NCI-H2107 (cell line): ENCODE measurements around the gene R3HCC1L.
"Not testable (repeated sequence)": the region's sequence is repeated elsewhere in the genome, so short reads cannot be mapped to it uniquely, and the experiment has no call there.

Experiments used
- DNase-seq: peaks from one replicate; lab custom pipeline; 2025; lab: John Stamatoyannopoulos, UW

Gene R3HCC1L

DNA sequence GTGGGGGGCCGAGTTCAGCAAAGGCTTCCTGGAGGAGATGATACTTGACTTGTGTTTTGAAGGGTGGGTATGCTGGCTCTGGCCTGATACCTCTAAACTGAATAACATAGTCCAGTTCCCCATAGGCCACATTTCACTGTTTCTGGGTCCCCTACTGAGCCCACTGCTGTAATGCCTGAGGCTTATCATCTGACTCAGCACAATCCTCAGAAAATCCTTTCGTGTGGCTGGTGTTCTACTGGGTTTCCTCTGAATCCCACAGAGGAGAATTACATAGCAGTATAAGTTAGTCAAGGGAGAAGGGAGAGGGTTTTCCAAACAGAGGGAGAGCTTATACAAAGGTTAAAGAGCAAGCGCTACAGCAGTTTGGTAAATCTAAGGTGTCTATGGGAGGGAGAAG is 2.8 kb upstream of the R3HCC1L start:
- DNase-seq, result no peak

DNA sequence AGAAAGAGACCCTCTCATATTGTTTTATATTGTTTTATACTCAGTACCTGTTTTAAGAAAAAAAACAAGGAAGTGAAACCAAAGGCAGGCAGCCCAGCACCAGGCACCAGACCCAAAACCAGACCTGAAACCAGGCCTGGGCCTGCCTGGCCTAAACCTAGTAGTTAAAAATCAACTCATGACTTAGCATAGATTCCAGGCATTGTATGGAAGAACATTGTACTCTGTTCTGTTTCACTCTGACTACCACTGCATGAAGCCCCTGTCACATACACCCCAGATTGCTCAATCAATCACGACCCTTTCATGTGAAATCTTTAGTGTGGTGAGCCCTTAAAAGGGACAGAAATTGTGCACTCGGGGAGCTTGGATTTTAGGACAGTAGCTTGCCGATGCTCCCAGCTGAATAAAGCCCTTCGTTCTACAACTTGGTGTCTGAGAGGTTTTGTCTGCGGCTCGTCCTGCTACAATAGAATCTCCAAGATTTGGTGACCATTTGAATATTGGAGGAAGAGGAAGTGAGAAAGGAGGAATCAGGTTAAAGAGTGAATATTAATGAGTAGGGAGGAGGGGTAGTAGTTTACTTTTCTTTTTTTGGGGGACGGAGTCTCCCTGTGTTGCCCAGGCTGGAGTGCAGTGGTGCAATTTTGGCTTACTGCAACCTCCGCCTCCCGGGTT is 1.2 kb upstream of the R3HCC1L start:
- DNase-seq, result not testable (repeated sequence)

DNA sequence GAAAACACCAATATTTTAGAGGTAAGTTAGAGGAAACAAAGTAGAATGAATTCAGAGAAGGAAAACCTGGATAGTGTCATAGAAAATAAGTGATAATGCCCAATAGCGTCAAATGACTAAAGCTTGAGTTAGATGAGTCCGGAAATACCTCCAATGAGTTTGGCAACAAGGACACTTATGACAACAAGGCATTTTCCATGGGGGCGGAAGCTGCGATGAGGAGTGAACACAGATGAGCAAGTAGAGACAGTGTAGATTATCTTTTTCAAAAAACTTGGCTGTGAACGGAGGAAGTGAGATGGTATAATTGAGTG is 383 bp upstream of the R3HCC1L start:
- no peak for DNase-seq

DNA sequence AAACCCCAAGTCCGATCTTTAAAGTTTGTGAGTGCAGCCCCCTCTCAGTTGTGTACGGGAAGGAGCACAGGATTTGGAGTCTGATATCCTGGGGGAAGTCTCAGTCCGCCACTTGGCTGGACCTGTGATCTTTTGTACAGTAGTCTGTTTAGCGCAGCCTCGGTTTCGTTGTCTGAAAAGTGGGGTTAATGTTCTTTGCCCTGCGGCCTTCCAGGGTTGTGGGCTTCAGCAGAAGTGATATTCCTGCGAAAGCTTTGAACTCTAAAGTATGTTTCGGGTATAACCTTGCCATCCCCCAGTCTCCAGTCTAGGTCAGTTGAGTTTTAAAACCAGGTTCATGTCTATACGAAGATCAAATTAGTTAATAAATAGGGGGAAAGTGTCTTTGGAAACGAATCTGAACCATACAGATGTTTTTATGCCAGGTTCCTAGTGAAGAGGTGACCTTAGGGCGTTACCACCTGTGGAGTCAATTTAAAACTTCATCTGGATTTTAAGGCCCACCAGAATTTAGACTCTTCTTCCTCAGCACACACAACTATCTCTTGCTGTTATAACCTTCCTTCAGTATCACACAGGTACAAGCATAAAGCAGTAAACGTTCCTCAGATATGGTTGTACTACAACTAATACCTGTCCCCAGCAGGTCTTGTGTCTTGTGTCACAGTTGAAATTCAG is 904 bp downstream of the R3HCC1L start:
- DNase-seq, result no peak

- not testable (repeated sequence) for DNase-seq
Measured at GRCh38 chr10:98136775-98137174, 2.3 kb downstream of the R3HCC1L start.

DNA sequence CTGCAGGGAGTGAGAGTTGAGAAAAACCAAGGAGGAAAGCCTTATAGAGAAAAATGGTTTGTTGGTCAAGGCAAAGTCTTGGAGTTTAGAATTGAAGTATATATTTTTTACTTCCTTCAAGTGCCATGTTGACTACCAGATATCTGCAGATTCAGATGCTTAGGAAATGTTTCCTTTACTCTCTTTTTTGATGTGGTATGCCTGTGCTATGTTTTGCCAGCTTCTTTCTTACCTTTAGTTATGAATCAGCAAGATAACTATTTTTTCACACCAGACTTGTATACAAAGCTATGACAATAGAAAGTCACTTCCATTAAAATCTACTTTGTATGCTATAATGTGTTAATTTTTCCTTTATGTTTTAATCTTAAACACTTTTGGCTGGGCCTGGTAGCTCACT is 3.6 kb downstream of the R3HCC1L start:
- no peak for DNase-seq

- no peak for DNase-seq
Measured at GRCh38 chr10:98139431-98139830, 5.0 kb downstream of the R3HCC1L start.

DNA sequence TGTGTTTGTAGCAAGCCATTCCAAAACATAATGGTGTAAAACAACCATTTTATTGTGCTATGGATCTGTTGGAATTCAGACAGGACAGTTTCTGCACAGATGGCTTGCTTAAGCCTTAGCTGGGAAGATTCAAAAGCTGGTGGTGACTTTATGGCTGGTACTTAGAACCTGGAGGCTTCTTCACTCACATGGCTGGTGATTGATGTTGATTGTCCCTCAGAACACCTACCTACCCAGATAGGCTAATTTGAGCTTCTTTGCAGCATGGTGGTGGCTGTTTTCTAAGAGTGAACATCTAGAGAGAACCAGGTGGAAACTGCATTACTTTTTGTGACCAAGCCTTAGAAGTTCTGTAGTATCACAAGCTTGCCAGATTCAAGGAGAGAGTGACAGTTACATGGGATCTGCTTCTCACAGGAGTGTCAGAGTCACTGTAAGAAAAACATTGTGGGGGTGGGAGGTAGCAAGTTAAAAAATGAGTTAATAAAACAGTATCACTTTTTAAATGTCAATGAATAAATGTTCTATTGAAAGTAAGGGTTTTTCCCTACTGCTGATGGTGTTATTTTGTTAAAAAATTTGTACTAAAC is 7.1 kb downstream of the R3HCC1L start:
- DNase-seq, result no peak

DNA sequence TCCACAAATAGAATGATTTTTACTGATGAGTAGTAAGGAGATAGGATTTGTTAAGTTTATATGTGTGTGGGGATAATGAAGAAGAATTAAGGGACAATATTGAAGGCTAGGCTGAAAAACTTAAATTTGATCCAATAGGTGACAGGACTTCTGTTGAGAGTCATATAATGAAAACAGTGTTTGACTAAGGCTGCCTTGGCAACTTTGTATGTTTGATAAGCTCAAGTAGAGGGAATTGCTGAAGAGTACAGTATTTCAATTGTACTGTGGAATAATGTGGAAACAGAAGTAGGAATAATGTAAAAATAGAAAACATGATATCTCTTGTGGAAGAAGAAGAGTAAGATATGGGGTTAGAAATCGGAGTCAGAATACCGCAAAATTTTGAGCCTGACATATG is 10.5 kb downstream of the R3HCC1L start:
- no peak for DNase-seq

GRCh38 chr10:98149858-98150257 is 15.4 kb downstream of the R3HCC1L start:
- DNase-seq, result no peak

DNA sequence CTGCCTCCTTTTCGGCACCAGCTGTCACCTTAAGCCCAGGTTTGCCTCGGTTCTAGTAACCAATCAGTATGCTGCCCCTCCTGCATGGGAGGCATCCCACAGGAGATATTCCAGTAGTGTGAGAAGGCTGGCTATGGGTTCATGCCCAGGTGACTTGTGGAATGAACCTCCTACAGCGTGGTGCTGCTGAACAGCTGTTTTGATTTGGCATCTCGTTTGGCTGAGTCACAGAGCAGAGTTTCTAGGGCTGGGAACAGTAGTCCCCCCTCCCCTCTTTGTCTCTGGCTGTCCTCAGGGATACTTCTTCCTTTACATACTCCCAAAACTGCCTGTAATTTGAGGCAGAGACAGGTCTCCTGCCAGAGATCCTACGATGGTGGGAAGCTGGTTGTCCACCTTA is 16.1 kb downstream of the R3HCC1L start:
- no peak for DNase-seq

DNA sequence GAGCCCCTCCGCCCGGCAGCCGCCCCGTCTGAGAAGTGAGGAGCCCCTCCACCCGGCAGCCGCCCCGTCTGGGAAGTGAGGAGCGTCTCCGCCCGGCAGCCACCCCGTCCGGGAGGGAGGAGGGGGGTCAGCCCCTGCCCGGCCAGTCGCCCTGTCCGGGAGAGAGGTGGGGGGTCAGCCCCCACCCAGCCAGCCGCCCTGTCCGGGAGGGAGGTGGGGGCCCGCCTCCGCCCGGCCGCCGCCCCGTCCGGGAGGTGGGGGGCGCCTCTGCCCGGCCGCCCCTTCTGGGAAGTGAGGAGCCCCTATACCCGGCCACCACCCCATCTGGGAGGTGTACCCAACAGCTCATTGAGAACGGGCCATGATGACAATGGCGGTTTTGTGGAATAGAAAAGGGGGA is 18.3 kb downstream of the R3HCC1L start:
- not testable (repeated sequence) for DNase-seq

GRCh38 chr10:98153213-98153958 is 18.9 kb downstream of the R3HCC1L start:
- DNase-seq, result not testable (repeated sequence)

DNA sequence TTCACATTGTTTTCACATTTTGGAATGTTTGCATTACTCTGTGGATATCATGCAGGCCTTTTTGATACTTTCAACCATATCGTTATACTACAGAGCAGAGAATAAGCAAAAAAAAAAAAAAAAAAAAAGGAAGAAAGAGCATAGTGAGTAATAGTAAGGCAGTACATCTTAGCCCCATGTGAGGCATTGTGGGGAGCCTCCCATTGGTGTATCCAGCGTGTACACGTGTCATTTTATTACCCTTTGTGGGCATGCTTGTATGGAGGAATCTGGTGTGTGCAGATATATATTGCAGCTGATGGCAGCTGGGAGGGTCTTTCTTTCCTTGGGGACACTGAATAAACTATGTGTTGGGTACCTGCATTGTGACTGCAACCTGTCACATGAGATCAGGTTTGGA is 19.6 kb downstream of the R3HCC1L start:
- no peak for DNase-seq

GRCh38 chr10:98158576-98158975 is 24.1 kb downstream of the R3HCC1L start:
- no peak for DNase-seq

- DNase-seq, result no peak
Measured at GRCh38 chr10:98163941-98164340, 29.5 kb downstream of the R3HCC1L start.

- DNase-seq, result no peak
Measured at GRCh38 chr10:98167191-98167590, 32.7 kb downstream of the R3HCC1L start.

DNA sequence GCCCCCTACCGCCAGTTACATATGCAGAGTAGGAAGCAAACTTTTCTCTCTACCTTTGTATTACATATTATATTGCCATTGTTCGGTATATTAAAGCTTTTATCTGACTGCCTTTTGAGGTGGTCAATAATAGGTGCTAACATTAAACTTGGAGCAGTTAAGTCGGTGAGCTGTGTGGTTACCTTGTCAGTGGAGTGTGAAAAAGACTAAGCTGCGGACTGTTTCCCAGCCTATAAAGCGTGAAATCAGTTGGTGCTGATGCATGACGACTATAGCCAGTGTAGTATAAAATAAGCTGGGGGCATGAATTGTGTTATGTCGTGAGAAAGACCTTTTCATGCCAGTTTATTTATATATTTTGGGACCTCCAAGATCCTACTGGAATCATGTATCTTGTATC is 33.7 kb downstream of the R3HCC1L start:
- no peak for DNase-seq

- DNase-seq, result no peak
Measured at GRCh38 chr10:98168766-98169165, 34.3 kb downstream of the R3HCC1L start.

GRCh38 chr10:98169379-98169778 is 34.9 kb downstream of the R3HCC1L start:
- DNase-seq, result no peak

DNA sequence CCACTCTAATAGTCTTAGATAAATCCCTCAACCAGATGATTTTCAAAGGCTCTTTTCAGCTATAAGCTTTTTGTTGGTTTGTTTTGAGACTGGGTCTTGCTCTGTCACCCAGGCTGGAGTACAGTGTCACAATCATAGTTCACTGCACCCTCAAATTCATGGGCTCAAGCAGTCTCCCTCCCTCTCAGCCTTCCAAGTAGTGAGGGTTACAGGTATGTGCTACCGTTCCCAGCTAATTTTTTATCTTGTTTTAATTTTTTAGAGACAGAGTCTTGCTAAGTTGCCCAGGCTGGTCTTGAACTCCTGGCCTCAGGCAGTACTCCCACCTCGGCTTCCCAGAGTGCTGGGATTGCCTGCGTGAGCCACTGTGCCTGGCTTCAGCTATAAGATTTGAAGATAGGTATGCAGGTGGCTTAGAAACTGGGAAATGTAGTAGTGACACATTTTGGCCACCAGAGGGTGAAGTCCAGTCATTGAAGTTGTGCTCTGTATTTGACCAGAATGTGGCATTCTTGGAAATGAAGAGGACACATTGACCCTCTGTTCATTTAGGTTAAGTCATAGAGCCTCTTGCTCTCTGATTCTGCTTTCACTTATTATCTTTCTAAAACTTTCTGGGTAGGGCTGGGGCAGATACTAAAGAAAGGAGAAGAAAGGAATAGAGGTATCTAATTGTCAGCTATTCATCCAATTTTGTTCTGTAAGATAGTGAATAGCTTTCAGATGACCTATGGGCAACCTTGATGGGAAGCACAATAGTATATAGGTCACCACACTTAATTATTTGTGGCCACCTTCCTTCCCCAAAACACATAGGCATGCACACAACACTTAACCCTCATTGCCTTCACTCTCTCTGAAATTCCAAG is 36.0 kb downstream of the R3HCC1L start:
- no peak for DNase-seq

GRCh38 chr10:98172073-98172472 is 37.6 kb downstream of the R3HCC1L start:
- no peak for DNase-seq
